ENCODE data around the gene PTH2.
A peak's percentile ranks its signal among the peaks of the same experiment; 100 is the strongest.

Gene PTH2

GRCh38 chr19:49403404-49404187 lies 19.6 kb downstream of the PTH2 start:
- Histone ChIP-seq H3K36me3 (replicated peaks) (no peaks in the 10 kb centered on the region), H3K4me3 (no peak overlapping the region), H3K4me1 (no peaks in the 10 kb centered on the region), H3K9me3 (no peaks in the 10 kb centered on the region), H3K27me3 (ENCODE audit: low read depth) (no peaks in the 10 kb centered on the region)
- in situ Hi-C loops (cut with MboI; ENCODE audit: low sequenced_read_pairs), result no loop called here
- no peak for DNase-seq (ENCODE audit: low spot score in 2 of 2)

- DNase-seq (ENCODE audit: low spot score in 2 of 2), result no peak
- no peak overlapping the region for H3K4me3 ChIP-seq
- no peaks in the 10 kb centered on the region for H3K9me3 ChIP-seq
- in situ Hi-C loops (cut with MboI; ENCODE audit: low sequenced_read_pairs), result no loop called here
- H3K27me3 ChIP-seq (ENCODE audit: low read depth), result no peaks in the 10 kb centered on the region
- H3K36me3 ChIP-seq (replicated peaks), result no peaks in the 10 kb centered on the region
- no peaks in the 10 kb centered on the region for H3K4me1 ChIP-seq
These were observed 23.2 kb downstream of the PTH2 start for GRCh38 chr19:49400029-49400428.

DNA sequence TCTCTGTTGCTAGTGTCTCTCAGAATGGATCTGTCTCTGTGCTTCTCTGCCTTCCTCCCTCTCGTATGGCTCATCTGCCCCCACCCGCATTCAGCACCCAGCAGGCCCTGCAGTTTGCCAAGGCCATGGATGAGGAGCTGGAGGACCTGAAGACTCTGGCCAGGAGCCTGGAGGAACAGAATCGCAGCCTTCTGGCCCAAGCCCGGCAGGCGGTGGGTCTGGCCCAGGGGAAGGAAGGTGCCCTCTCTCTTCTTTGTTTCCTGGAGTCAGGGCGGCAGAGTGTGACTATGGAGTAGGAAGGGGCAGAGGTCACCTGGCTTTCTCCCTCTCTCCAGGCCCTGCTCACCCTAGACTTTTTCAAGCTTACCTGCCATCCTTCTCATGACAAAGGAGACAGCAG lies 24.3 kb downstream of the PTH2 start:
- no peaks in the 10 kb centered on the region for H3K4me1 ChIP-seq
- no peak for DNase-seq (ENCODE audit: low spot score in 2 of 2)
- no peaks in the 10 kb centered on the region for H3K9me3 ChIP-seq
- H3K27me3 ChIP-seq (ENCODE audit: low read depth), result no peaks in the 10 kb centered on the region
- H3K4me3 ChIP-seq, result no peak overlapping the region
- H3K36me3 ChIP-seq (replicated peaks), result no peaks in the 10 kb centered on the region
- in situ Hi-C loops (cut with MboI; ENCODE audit: low sequenced_read_pairs), result no loop called here

GRCh38 chr19:49398001-49398615 lies 25.1 kb downstream of the PTH2 start:
- no peak for DNase-seq (ENCODE audit: low spot score in 2 of 2)
- no peak overlapping the region for H3K4me3 ChIP-seq
- no peaks in the 10 kb centered on the region for H3K27me3 ChIP-seq (ENCODE audit: low read depth)
- in situ Hi-C loops (cut with MboI; ENCODE audit: low sequenced_read_pairs), result no loop called here
- no peaks in the 10 kb centered on the region for H3K4me1 ChIP-seq
- H3K36me3 ChIP-seq (replicated peaks), result no peaks in the 10 kb centered on the region
- no peaks in the 10 kb centered on the region for H3K9me3 ChIP-seq

DNA sequence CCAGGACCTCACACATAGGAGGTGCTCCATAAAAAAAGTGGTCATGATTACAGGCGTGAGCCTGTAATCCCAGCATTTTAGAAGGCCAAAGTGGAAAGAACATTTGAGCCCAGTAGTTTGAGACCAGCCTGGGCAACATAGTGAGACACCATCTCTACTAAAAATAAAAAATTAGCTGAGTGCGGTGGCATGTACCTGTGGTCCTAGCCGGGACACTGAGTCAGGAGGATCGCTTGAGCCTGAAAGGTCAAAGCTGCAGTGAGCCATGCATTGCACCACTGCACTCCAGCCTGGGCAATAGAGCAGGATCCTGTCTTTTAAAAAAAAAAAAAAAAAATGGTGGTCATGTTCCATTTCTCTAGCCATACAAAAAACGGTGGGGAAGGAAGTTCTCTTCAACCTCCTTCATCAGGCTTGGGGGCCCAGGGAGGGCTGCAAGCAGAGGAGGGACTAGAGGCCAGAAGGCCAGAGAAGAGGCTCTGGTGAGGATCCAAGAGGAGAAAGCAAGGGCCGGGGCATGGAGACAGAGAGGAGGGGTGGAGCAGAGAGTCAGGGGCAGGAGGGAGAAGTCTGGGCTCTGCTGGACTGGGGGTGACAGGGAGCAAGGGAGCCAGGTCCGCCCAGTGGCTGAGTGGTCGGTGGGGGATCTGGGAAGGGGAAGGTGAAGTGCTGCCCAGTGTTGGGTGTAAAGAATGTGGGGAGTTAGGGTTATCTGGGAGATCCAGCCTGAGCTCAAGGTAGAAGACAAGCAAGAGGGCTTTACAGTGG lies 26.3 kb downstream of the PTH2 start:
- Histone ChIP-seq H3K4me3 (no peak overlapping the region), H3K4me1 (no peaks in the 10 kb centered on the region), H3K36me3 (replicated peaks) (no peaks in the 10 kb centered on the region), H3K9me3 (no peaks in the 10 kb centered on the region), H3K27me3 (ENCODE audit: low read depth) (no peaks in the 10 kb centered on the region; the same call in 1 of the 2 replicates)
- DNase-seq (ENCODE audit: low spot score in 2 of 2), result no peak
- in situ Hi-C loops (cut with MboI; ENCODE audit: low sequenced_read_pairs), result no loop called here

DNA sequence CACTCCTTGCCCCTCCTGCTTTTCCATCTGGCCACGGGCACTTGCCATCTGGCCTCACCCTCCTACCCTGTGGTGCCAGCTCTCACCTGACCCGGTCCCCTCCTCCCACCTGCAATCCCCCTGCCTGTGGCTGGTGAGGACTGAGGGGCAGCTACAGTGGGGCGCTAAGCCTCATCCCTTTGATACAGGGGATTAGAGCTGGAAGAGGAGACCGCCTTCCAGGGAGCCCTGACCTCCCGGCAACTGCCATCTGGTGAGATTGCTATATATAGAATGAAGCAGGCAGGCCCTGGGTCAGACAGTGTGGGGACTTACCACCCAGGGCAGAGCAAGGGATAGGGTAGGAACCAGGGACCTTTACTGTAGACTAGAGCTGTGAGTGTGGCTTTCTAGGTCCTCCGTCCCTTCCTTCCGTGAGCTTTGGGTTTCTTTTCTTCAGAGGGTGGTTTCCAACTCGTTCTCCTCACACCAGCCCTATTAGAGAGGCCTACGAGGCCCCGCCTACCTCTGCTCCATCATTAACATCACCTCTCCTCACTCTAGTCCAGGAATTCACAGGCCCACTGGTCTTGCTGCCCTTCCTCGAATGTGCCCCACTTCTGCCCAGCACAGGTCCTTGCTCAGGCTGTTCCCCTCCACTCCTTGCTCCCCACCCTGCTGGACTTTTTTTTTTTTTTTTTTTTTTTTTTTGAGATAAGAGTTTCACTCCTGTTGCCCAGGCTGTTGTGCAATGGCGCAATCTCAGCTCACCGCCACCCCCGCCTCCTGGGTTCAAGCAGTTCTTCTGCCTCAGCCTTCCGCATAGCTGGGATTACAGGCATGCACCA lies 27.4 kb downstream of the PTH2 start:
- Histone ChIP-seq H3K9me3 (no peaks in the 10 kb centered on the region), H3K4me3 (no peak overlapping the region), H3K27me3 (ENCODE audit: low read depth) (peaks cover 4% of the 10 kb centered on the region; the same call in 1 of the 2 replicates), H3K4me1 (no peaks in the 10 kb centered on the region), H3K36me3 (replicated peaks) (no peaks in the 10 kb centered on the region)
- no peak for DNase-seq (ENCODE audit: low spot score in 2 of 2)
- in situ Hi-C loops (cut with MboI; ENCODE audit: low sequenced_read_pairs), result no loop called here

DNA sequence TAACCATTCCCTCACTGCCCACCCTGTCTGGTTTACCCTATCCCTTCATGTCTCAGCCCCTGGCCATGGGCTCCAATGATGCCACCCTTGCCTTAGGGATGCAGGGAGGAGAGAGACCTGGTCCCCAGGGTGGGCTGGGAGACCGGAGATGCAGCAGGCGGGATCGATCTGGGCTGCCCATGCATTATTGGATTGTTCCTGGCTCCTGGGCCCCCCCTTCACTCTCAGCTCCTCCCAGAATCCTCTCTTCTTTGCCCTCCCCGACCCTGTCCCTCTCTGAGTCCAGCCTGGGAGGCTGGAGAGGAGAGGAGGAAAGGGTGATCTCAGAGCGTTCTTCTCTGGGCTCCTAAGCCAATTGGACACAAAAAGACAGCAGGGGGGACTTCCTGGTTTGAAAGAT lies 29.4 kb downstream of the PTH2 start:
- H3K27me3 ChIP-seq (ENCODE audit: low read depth), result peaks cover 4% of the 10 kb centered on the region; the same call in 1 of the 2 replicates
- no peaks in the 10 kb centered on the region for H3K9me3 ChIP-seq
- no peak for DNase-seq (ENCODE audit: low spot score in 2 of 2)
- no peaks in the 10 kb centered on the region for H3K36me3 ChIP-seq (replicated peaks)
- no peaks in the 10 kb centered on the region for H3K4me1 ChIP-seq
- H3K4me3 ChIP-seq, result no peak overlapping the region
- in situ Hi-C loops (cut with MboI; ENCODE audit: low sequenced_read_pairs), result no loop called here

DNA sequence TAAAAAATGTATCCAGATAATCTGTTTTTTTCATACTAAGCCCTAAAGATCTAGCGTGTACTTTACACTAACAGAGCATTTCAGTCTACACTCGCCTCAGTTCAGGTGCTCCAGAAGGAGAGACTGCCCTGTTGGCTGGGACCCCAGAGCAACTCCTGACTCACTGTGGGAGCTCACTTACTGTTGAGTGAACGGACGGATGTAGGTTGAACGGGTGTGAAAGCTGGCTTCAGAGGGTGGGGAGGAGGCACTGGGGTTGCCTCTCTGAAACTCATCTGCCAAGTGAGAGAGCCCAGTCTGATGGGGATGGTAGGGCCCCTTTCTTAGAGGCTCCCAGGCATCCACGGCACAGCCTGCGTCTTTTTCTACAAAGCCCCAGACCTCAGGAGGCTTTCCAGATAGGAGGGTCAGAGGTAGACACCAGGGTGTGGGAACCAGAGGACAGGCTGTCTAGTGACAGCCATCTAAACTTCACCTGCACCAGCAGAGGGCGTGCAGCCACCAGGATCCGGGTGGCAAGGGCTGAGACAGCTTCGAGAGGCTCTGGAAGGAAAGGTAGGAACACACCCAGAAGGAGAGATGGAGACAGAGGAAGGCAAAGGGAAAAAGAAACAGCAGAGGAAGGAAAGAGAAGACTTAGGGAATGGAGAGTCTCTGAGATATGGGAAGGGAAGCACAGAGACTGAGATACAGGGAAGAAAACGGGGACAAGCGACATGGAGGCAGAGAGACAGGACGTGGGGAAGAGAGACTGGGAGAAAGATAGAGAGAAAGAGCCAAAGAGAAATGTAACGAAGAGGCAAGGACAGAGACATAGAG lies 31.5 kb downstream of the PTH2 start:
- Histone ChIP-seq H3K27me3 (ENCODE audit: low read depth) (peaks cover 4% of the 10 kb centered on the region; the same call in 1 of the 2 replicates), H3K4me3 (no peak overlapping the region), H3K36me3 (replicated peaks) (no peaks in the 10 kb centered on the region), H3K9me3 (no peaks in the 10 kb centered on the region), H3K4me1 (no peaks in the 10 kb centered on the region)
- DNase-seq (ENCODE audit: low spot score in 2 of 2), result peak; percentile 74 to 83
- in situ Hi-C loops (cut with MboI; ENCODE audit: low sequenced_read_pairs), result no loop called here

GRCh38 chr19:49390929-49391359 lies 32.3 kb downstream of the PTH2 start:
- no peaks in the 10 kb centered on the region for H3K9me3 ChIP-seq
- no peaks in the 10 kb centered on the region for H3K36me3 ChIP-seq (replicated peaks)
- H3K4me3 ChIP-seq, result no peak overlapping the region
- H3K4me1 ChIP-seq, result no peaks in the 10 kb centered on the region
- peaks cover 4% of the 10 kb centered on the region; the same call in 1 of the 2 replicates for H3K27me3 ChIP-seq (ENCODE audit: low read depth)
- in situ Hi-C loops (cut with MboI; ENCODE audit: low sequenced_read_pairs), result no loop called here
- no peak for DNase-seq (ENCODE audit: low spot score in 2 of 2)

GRCh38 chr19:49390131-49390928 lies 32.9 kb downstream of the PTH2 start:
- H3K4me3 ChIP-seq, result no peak overlapping the region
- DNase-seq (ENCODE audit: low spot score in 2 of 2), result no peak
- no peaks in the 10 kb centered on the region for H3K9me3 ChIP-seq
- H3K4me1 ChIP-seq, result no peaks in the 10 kb centered on the region
- no peaks in the 10 kb centered on the region for H3K36me3 ChIP-seq (replicated peaks)
- in situ Hi-C loops (cut with MboI; ENCODE audit: low sequenced_read_pairs), result no loop called here
- H3K27me3 ChIP-seq (ENCODE audit: low read depth), result peaks cover 4% of the 10 kb centered on the region; the same call in 1 of the 2 replicates

GRCh38 chr19:49389406-49389805 lies 33.8 kb downstream of the PTH2 start:
- Histone ChIP-seq H3K4me3 (no peak overlapping the region), H3K27me3 (ENCODE audit: low read depth) (peaks cover 4% of the 10 kb centered on the region; the same call in 1 of the 2 replicates), H3K4me1 (no peaks in the 10 kb centered on the region), H3K36me3 (replicated peaks) (no peaks in the 10 kb centered on the region), H3K9me3 (no peaks in the 10 kb centered on the region)
- in situ Hi-C loops (cut with MboI; ENCODE audit: low sequenced_read_pairs), result no loop called here
- no peak for DNase-seq (ENCODE audit: low spot score in 2 of 2)

DNA sequence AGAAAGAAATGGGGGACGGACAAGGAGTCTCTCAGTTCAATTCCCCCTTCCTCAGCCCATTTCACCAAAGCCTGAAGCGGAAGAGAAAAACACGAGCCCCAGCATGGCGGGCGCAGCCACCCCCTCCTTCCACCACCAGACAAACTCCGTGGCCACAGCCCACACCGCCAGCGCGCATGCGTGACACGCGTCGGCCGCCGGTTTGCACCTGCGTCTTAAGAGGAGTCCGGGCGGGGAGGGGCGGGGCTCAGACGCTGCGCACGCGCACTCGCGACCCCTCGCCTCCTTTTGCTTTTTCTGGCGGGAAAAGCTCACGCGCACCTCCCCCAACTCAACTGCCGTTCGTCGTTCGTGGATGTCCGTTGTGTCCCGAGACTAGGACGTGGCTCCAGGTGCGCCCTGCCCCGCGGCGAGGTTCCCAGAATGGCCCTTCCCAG lies 35.3 kb downstream of the PTH2 start, which contains the start of gene KASH5:
Gene KASH5 (plus strand): TSS at position 314 of the 437 bp plus-strand sequence. CDS start 2,635 bp downstream, outside the sequence.
- no peaks in the 10 kb centered on the region for H3K4me1 ChIP-seq
- H3K9me3 ChIP-seq, result no peaks in the 10 kb centered on the region; the same call in 1 of the 2 replicates
- H3K4me3 ChIP-seq, result no peak within 1 kb of the TSS
- H3K36me3 ChIP-seq (replicated peaks), result no peaks in the 10 kb centered on the region
- DNase-seq (ENCODE audit: low spot score in 2 of 2), result no peak
- in situ Hi-C loops (cut with MboI; ENCODE audit: low sequenced_read_pairs), result no loop called here
- H3K27me3 ChIP-seq (ENCODE audit: low read depth), result peaks cover 4% of the 10 kb centered on the region; the same call in 1 of the 2 replicates
